GM19240 (cell line): ENCODE measurements around the gene TMEM129.

Experiments
- DNase-seq: peaks from one replicate; pipeline ENCODE4 v3.0.0; 2011; ENCODE audit warnings: low spot score; ENCODE audit not compliant: insufficient read length

Gene TMEM129

DNA sequence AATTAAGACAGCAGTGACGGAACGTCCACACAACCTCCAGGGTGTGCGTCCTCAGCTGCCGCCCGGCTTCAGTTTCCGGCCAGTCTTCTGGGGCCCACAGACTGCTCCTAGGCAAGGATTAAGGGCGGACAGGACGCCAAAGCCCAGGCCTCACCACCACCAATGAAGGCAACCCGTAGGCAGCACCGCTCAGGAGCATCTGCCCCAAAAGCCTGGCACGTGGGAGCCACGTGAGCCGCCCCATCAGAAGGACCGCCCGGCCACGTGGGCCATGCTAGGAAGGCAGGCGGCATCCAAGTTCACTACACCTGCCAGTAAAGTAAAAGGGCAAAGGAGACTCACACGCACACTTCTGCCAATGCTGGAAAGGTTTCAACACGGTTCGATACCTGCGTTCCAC, 51.3 kb downstream of the TMEM129 start:
- DNase-seq, result no peak

- no peak for DNase-seq
Measured at GRCh38 chr4:1669270-1669669, 51.9 kb downstream of the TMEM129 start.

- DNase-seq, result no peak
Measured at GRCh38 chr4:1668488-1668840, 52.7 kb downstream of the TMEM129 start.

GRCh38 chr4:1667273-1667672, 53.9 kb downstream of the TMEM129 start:
- no peak for DNase-seq

- no peak for DNase-seq
Measured at GRCh38 chr4:1666391-1666790, 54.7 kb downstream of the TMEM129 start.
